ENCODE data around the gene TGFBR3. TPM values are rescaled to one million over a fixed set of nuclear protein-coding genes. Genes with fewer than 3 reads are reported as not detected.

The TGFBR3 gene
- total RNA-seq, 2 experiments from 2014 or later = 5.5 to 7.5 TPM

GRCh38 chr1:91829293-91830153 lies 56.4 kb downstream of the TGFBR3 start:
- H3K27ac Mint-ChIP-seq = no peak overlapping the region
- H3K27me3 Mint-ChIP-seq = no peaks in the 10 kb centered on the region
- ATAC-seq (no peak), DNase-seq (no peak)
- H3K4me1 Mint-ChIP-seq (ENCODE audit: low read depth) = peaks cover 21% of the 10 kb centered on the region
- H3K9me3 Mint-ChIP-seq = no peaks in the 10 kb centered on the region
- no peaks in the 10 kb centered on the region for H3K36me3 Mint-ChIP-seq (ENCODE audit: low read depth)
- no peak for TF ChIP-seq CTCF (IDR thresholded peaks at IDR 0.05)
- POLR2A ChIA-PET = interaction anchor here (0.6 kb wide), 1 partner anchor 39 kb away, joined by 3 read pairs; no protein-coding TSS in a partner anchor
- intact Hi-C loops (cut with micrococcal nuclease) = no loop called here
- CTCF ChIA-PET = interaction anchor here (1.3 kb wide), 1 partner anchor 20 kb away, joined by 3 read pairs; no protein-coding TSS in a partner anchor
- H3K4me3 Mint-ChIP-seq = no peak overlapping the region

- no peak overlapping the region for H3K27ac Mint-ChIP-seq
- ChIA-PET POLR2A (interaction anchor here (0.6 kb wide), 1 partner anchor 40 kb away, joined by 3 read pairs; no protein-coding TSS in a partner anchor), CTCF (no interaction called here)
- H3K4me1 Mint-ChIP-seq (ENCODE audit: low read depth) = peaks cover 21% of the 10 kb centered on the region
- H3K27me3 Mint-ChIP-seq = no peaks in the 10 kb centered on the region
- DNase-seq = no peak
- no peaks in the 10 kb centered on the region for H3K9me3 Mint-ChIP-seq
- H3K36me3 Mint-ChIP-seq (ENCODE audit: low read depth) = no peaks in the 10 kb centered on the region
- intact Hi-C loops (cut with micrococcal nuclease) = no loop called here
- TF ChIP-seq CTCF (IDR thresholded peaks at IDR 0.05) = no peak
- no peak for ATAC-seq
- no peak overlapping the region for H3K4me3 Mint-ChIP-seq
Observed at GRCh38 chr1:91828583-91829281, 57.2 kb downstream of the TGFBR3 start.

- H3K36me3 Mint-ChIP-seq (ENCODE audit: low read depth) = no peaks in the 10 kb centered on the region
- CTCF ChIA-PET = no interaction called here
- peaks cover 21% of the 10 kb centered on the region for H3K4me1 Mint-ChIP-seq (ENCODE audit: low read depth)
- H3K4me3 Mint-ChIP-seq = no peak overlapping the region
- no peaks in the 10 kb centered on the region for H3K27me3 Mint-ChIP-seq
- no peak for DNase-seq
- H3K27ac Mint-ChIP-seq = no peak overlapping the region
- no peaks in the 10 kb centered on the region for H3K9me3 Mint-ChIP-seq
- no peak for ATAC-seq
- POLR2A ChIA-PET = no interaction called here
- intact Hi-C loops (cut with micrococcal nuclease) = no loop called here
- TF ChIP-seq CTCF (IDR thresholded peaks at IDR 0.05) = no peak
Observed at GRCh38 chr1:91827459-91828321, 58.3 kb downstream of the TGFBR3 start.

GRCh38 chr1:91827087-91827458 lies 58.9 kb downstream of the TGFBR3 start:
- CTCF ChIA-PET = no interaction called here
- intact Hi-C loops (cut with micrococcal nuclease) = no loop called here
- POLR2A ChIA-PET = no interaction called here
- H3K27me3 Mint-ChIP-seq = no peaks in the 10 kb centered on the region
- H3K4me3 Mint-ChIP-seq = no peak overlapping the region
- TF ChIP-seq CTCF (IDR thresholded peaks at IDR 0.05) = no peak
- H3K9me3 Mint-ChIP-seq = no peaks in the 10 kb centered on the region
- H3K4me1 Mint-ChIP-seq (ENCODE audit: low read depth) = peaks cover 21% of the 10 kb centered on the region
- H3K27ac Mint-ChIP-seq = no peak overlapping the region
- ATAC-seq (no peak), DNase-seq (no peak)
- H3K36me3 Mint-ChIP-seq (ENCODE audit: low read depth) = no peaks in the 10 kb centered on the region

Measured in activated CD8-positive, alpha-beta T cell treated with anti-CD3 and anti-CD28 coated beads for 36 hours (primary cell).